ENCODE data around the gene POLR2E. TPM values are rescaled to one million over a fixed set of nuclear protein-coding genes. Genes with fewer than 3 reads are reported as not detected.

Gene POLR2E
- polyA plus RNA-seq (2012; ENCODE audit: insufficient read depth, insufficient read length, low read depth), result 824 TPM

DNA sequence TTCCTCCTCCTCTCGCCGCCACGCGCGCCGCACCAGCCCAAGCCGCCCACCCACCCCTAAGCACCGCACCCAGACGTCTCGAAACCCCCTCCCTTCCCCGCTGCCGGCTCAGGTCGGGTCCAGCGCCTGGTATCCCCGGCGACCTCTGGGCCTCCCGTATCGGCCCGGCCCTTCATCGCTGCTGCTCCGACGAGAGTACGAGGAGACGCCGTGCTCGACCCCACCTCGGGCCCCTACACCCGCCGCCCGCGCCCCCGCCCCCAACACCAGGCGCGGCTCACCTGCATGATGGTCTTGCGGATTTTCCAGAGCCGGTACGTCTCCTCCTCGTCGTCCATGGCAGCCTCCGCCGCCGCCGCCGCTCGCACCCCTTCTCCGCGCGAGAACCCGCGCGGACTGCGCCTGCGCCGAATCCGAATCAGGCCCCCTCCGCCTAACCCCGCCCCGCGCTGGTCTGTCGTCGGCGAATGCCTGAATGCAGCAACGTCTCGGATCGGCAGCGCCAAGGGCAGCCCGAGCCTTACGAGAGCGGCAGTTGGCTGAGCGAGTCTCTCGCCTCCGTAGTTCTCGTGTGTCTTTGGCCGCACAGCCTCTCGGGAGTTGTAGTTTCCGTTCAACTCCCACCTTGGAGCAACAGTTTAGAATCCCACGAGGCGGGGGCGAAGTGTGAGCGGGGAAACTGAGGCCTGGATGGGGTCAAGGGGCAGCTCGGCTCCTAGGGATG, at the start of gene POLR2E:
Gene POLR2E, minus strand, starts transcription at position 398 of the 724 bp plus-strand sequence. Its CDS starts 60 bp downstream, at position 338.
- Histone ChIP-seq H3K4me1 (peaks cover 4% of the 10 kb centered on the region), H3K4me3 (ENCODE audit: low read depth, low read length) (peak within 1 kb of the TSS; percentile 96), H3K9me3 (no peaks in the 10 kb centered on the region), H3K27me3 (no peaks in the 10 kb centered on the region), H3K36me3 (peaks cover 35% of the 10 kb centered on the region)
- no peak for TF ChIP-seq CTCF (IDR thresholded peaks at IDR 0.05; ENCODE audit: low read depth, low read length)
- DNase-seq, result peak; percentile 98

GRCh38 chr19:1144741-1145140, 49.6 kb upstream of the POLR2E start:
- no peaks in the 10 kb centered on the region for H3K4me1 ChIP-seq
- peaks cover 14% of the 10 kb centered on the region for H3K36me3 ChIP-seq
- no peak overlapping the region for H3K4me3 ChIP-seq (ENCODE audit: low read depth, low read length)
- no peaks in the 10 kb centered on the region for H3K27me3 ChIP-seq
- no peaks in the 10 kb centered on the region for H3K9me3 ChIP-seq
- no peak for TF ChIP-seq CTCF (IDR thresholded peaks at IDR 0.05; ENCODE audit: low read depth, low read length)
- no peak for DNase-seq

DNA sequence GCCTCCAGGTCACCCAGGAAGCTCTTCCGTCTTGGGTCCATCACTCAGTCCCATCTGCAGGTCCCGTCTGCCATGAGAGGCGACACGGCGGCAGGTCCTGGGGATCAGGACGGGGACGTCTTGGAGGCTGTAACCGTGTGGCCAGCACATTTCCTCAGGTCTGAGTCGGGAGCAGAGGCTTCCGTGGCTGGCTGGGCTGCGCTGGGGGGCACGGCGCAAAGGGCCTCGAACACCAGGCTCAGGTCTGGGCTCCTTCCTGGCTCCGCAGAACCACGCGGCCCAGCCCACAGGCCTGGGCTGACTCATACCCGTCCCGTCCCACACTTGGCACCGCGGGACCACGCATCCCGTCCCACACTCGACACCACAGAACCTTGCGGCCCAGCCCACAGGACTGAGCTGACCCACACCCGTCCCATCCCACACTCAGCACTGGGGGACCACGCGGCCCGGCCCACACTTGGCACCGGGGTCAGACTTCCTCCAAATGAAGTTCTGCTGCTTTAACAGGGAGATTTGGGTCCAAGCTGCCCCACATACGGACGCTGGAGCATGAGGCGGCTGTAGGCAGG, 48.7 kb upstream of the POLR2E start:
- no peaks in the 10 kb centered on the region for H3K4me1 ChIP-seq
- no peak for TF ChIP-seq CTCF (IDR thresholded peaks at IDR 0.05; ENCODE audit: low read depth, low read length)
- H3K9me3 ChIP-seq, result no peaks in the 10 kb centered on the region
- H3K36me3 ChIP-seq, result peaks cover 14% of the 10 kb centered on the region
- no peaks in the 10 kb centered on the region for H3K27me3 ChIP-seq
- DNase-seq, result no peak
- H3K4me3 ChIP-seq (ENCODE audit: low read depth, low read length), result no peak overlapping the region

DNA sequence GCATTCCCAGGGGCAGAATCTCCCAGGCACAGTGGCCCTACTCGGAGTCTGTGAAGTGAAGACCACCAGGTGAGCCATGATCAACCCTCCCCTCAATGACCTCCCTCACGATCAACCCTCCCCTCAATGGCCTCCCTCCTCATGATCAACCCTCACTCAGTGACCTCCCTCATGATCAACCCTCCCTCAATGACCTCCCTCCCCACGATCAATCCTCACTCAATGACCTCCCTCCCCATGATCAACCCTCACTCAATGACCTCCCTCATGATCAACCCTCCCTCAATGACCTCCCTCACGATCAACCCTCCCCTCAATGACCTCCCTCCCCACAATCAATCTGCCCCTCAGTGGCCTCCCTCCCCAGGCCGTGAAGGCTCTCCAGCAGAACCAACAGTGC, 46.8 kb upstream of the POLR2E start:
- H3K36me3 ChIP-seq, result peaks cover 14% of the 10 kb centered on the region

DNA sequence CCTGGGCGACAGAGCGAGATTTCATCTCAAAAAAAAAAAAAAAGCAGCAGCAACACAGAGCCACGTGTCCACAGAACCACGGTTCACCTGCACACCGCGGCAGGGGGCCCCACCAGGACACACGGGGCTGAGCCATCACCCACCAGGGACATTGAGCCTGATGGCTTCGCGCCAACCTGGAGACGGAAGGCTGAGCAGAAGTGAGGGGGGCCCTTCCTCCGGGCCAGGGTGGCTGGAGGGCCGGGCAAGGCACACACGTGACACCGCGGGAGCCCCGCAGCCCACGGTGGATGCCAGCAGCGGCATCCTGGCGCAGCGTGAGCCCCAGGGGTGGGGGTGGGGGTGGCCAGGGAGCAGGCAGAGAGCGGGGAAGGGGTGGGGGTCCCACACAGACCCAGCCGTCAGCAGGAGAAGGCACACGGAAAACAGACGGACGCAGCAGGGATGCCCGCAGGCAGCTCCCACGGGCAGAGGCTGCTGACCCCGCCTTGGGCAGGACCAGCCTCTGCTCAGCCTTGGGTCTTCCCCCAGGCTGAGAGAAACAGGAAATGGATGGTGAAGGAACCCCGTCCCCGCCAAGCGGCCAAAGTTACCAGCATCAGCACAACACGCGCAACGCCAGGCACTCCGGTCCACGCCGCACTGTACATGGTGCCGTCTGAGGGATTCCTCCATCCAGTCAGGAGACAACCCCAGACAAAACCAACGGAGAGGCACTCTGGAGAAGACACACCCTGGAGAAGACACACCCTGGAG, 45.3 kb upstream of the POLR2E start:
- no peaks in the 10 kb centered on the region for H3K4me1 ChIP-seq
- TF ChIP-seq CTCF (IDR thresholded peaks at IDR 0.05; ENCODE audit: low read depth, low read length), result no peak
- H3K9me3 ChIP-seq, result no peaks in the 10 kb centered on the region
- DNase-seq, result no peak
- H3K36me3 ChIP-seq, result peaks cover 17% of the 10 kb centered on the region
- H3K27me3 ChIP-seq, result no peaks in the 10 kb centered on the region
- H3K4me3 ChIP-seq (ENCODE audit: low read depth, low read length), result no peak overlapping the region

More for the DNA sequence above, 46.8 kb upstream of the POLR2E start:
- no peak for DNase-seq
- H3K4me1 ChIP-seq, result no peaks in the 10 kb centered on the region
- TF ChIP-seq CTCF (IDR thresholded peaks at IDR 0.05; ENCODE audit: low read depth, low read length), result no peak
- H3K27me3 ChIP-seq, result no peaks in the 10 kb centered on the region
- no peaks in the 10 kb centered on the region for H3K9me3 ChIP-seq
- H3K4me3 ChIP-seq (ENCODE audit: low read depth, low read length), result no peak overlapping the region
